ENCODE data around the gene TMEM45A.

The TMEM45A gene

DNA sequence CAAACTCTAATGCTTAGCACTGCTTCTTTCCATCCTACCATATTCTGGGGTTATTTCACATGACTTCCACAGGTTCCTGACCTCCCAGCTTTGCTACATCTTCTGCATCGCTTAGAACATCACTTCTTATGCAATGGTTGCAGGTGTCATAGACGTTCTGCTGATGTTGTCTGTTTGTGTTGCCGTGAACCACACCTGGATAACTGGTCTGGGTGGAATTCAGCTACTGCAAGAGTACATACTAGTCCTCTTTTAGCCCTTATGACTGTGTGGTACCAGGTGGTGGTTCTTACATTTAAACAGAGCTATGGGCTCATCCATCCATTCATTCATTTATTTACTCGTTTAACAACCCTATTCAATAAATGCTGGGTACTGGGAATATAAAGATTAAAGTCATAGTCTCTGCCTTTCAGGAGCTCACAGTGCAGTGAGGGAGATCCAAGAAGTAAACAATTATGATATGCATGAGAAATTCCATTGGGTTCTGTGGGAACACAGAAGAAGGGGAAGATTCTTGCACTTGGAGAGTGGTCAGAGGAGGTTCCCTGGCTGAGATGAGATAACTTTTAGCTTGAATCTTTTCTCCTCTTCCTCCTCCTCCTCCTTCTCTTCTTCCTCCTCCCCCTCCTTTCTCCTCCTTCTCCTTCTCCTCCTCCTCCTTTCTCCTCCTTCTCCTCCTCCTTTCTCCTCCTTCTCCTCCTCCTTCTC lies 30.8 kb downstream of the TMEM45A start:
- H3K27ac ChIP-seq: no peak overlapping the region
- no peak for TF ChIP-seq CTCF (IDR thresholded peaks at IDR 0.05; ENCODE audit: low read depth, low read length, missing control alignments)
- H3K4me3 ChIP-seq (ENCODE audit: low read depth, low read length): no peak overlapping the region
- DNase-seq: no peak
- no peaks in the 10 kb centered on the region for H3K36me3 ChIP-seq (replicated peaks)
- H3K27me3 ChIP-seq (replicated peaks): no peaks in the 10 kb centered on the region
- in situ Hi-C loops (cut with HindIII; ENCODE audit: low pct_ligation_motif_present, low sequenced_read_pairs): no loop called here

- DNase-seq: peak; percentile 81
- H3K4me3 ChIP-seq (ENCODE audit: low read depth, low read length): peak overlapping the region; percentile 18
- in situ Hi-C loops (cut with HindIII; ENCODE audit: low pct_ligation_motif_present, low sequenced_read_pairs): no loop called here
- TF ChIP-seq CTCF (IDR thresholded peaks at IDR 0.05; ENCODE audit: low read depth, low read length, missing control alignments): no peak
- no peaks in the 10 kb centered on the region for H3K36me3 ChIP-seq (replicated peaks)
- no peaks in the 10 kb centered on the region for H3K27me3 ChIP-seq (replicated peaks)
- peak overlapping the region; percentile 66 for H3K27ac ChIP-seq
Measured at GRCh38 chr3:100525753-100526612, 33.6 kb downstream of the TMEM45A start.

DNA sequence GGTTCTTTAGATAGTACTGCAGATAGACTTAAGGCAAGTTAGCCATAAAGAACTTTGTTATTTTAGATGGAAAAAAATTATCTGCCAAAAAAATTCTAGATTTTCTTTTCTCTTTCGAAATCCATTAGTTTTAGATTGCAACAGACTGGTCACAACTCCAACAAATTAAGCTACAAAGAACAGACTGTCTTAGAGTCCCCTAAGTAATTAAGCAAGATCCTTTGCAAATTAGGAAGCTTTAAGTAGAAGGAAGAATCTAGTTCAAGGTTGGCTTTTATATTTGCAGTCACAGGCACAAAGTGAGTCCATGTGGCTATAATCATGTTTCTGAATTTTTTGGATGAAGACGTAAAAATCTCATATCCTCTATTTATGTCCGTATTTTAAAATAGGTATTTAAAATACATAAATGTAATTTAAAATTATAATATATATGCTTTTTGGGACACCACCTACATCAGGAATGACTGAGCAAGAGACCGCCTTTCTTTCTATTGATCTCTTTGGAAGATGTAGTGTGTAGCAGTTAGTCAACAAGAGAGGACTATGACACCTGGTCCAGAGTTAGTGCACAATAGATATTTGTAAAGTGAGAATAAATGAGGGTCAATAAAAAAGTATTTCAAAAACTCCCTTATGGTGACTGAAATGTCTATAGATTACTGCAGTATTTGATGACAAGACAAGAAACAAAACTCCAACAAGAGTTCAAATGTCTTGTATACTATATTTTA lies 34.4 kb downstream of the TMEM45A start:
- Histone ChIP-seq H3K4me3 (ENCODE audit: low read depth, low read length) (no peak overlapping the region), H3K27me3 (replicated peaks) (no peaks in the 10 kb centered on the region), H3K36me3 (replicated peaks) (no peaks in the 10 kb centered on the region), H3K27ac (peak overlapping the region; percentile 66)
- in situ Hi-C loops (cut with HindIII; ENCODE audit: low pct_ligation_motif_present, low sequenced_read_pairs): no loop called here
- DNase-seq: no peak
- no peak for TF ChIP-seq CTCF (IDR thresholded peaks at IDR 0.05; ENCODE audit: low read depth, low read length, missing control alignments)

DNA sequence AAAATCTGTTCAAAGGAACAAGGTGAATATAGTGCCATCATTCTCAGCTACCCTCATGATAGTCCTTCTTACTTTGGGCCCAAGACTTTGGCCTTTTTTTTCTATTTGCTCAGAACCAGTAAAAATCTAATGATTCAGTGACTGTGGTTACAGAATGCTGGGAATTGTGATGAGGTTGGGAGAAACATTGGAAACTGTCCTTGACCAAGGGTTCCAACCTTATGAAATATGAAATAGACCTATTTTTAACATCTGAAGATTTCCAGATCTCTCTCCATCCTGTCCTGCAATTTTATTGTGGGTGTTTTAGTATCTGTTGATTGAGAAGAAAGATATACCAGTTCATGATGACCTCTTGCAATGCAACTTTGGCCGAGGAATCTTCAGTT lies 34.9 kb downstream of the TMEM45A start:
- H3K36me3 ChIP-seq (replicated peaks): no peaks in the 10 kb centered on the region
- no peaks in the 10 kb centered on the region for H3K27me3 ChIP-seq (replicated peaks)
- DNase-seq: no peak
- H3K4me3 ChIP-seq (ENCODE audit: low read depth, low read length): no peak overlapping the region
- no peak for TF ChIP-seq CTCF (IDR thresholded peaks at IDR 0.05; ENCODE audit: low read depth, low read length, missing control alignments)
- H3K27ac ChIP-seq: no peak overlapping the region
- in situ Hi-C loops (cut with HindIII; ENCODE audit: low pct_ligation_motif_present, low sequenced_read_pairs): no loop called here

DNA sequence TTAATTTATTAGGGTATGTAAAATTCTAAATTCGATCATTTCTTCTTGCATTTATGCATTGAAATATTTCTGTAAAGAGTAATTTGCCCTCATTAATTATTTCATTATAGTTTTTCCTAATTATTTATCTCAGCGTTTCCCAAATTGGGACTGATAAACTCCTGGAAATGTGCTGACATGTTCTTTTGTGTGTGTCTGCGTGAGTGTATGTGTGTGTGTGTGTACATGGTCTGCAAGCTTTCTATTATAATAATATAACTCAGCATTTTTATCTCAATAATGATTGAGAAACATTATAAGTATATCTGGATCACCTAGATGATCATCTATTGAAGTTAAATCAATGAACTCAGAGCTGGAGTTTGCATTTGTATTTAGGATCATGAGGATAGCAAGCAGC lies 38.7 kb downstream of the TMEM45A start:
- H3K27ac ChIP-seq: no peak overlapping the region
- no peak for TF ChIP-seq CTCF (IDR thresholded peaks at IDR 0.05; ENCODE audit: low read depth, low read length, missing control alignments)

More for the DNA sequence above, 38.7 kb downstream of the TMEM45A start:
- Histone ChIP-seq H3K36me3 (replicated peaks) (no peaks in the 10 kb centered on the region), H3K27me3 (replicated peaks) (no peaks in the 10 kb centered on the region), H3K4me3 (ENCODE audit: low read depth, low read length) (no peak overlapping the region)
- in situ Hi-C loops (cut with HindIII; ENCODE audit: low pct_ligation_motif_present, low sequenced_read_pairs): no loop called here
- DNase-seq: no peak

Data from brain microvascular endothelial cell (primary cell).